ENCODE data around the gene SENP3. TPM values are rescaled to one million over a fixed set of nuclear protein-coding genes. Genes with fewer than 3 reads are reported as not detected.

SENP3 gene
- total RNA-seq, 1 donor from 2014 or later = 87.9 TPM

DNA sequence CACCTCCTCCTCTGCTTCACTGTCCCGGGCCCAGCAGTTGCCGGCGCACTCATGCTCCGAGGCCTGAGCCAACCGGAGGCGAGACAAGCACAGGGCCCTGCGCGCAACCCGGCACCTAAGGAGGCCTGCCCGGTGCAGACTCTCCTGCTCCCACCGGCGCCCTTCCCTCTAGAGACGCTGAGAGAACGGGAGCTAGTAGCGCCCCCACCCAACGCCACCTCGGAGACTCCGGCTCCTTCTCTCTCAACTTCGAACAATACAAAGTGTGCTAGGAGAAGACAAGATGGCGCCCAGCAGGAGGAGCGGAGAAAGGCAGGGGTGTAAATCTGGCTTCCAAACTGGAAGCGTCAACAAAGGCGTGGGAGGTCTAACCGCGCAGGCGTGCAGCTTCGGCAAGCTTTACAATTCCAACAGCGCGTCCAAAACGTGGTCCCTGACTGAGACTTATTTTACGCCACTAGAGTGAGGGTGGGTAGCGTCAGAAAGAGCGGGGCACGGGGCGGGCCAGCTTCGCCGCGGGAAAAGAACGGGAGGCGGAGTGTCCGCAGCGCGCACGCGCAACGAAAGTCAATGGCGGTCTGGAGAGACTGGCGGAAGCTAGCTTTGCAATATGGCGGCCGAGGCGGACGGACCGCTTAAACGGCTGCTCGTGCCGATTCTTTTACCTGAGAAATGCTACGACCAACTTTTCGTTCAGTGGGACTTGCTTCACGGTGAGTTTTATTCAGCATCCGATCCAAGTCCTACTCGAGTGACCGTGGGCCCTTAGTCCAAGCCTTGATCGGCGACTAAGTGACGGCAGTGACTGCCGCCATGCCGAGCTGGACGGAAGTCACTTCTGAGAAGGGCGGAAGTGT is 21.8 kb downstream of the SENP3 start, which contains the start of gene MPDU1:
Gene MPDU1 (plus strand): TSS at position 600 of the 857 bp plus-strand sequence. CDS start 11 bp downstream, at position 611.
- Mint-ChIP-seq H3K4me1 (peaks cover 38% of the 10 kb centered on the region), H3K27me3 (ENCODE audit: insufficient read depth, low read depth) (peaks cover 15% of the 10 kb centered on the region), H3K9me3 (no peaks in the 10 kb centered on the region), H3K36me3 (peaks cover 16% of the 10 kb centered on the region), H3K4me3 (peak within 1 kb of the TSS; percentile 100), H3K27ac (peak within 1 kb of the TSS; percentile 100)
- peaks cover 15% of the 10 kb centered on the region for H3K4me1 ChIP-seq
- no peak for TF ChIP-seq EZH2 (IDR thresholded peaks at IDR 0.05)
- DNase-seq (ENCODE audit: low spot score) = peak; percentile 98
- no peaks in the 10 kb centered on the region for H3K36me3 ChIP-seq
- peaks cover 34% of the 10 kb centered on the region for H3K79me2 ChIP-seq (ENCODE audit: low read depth)
- H3K27me3 ChIP-seq = no peaks in the 10 kb centered on the region
- H3K4me2 ChIP-seq = peak within 1 kb of the TSS; percentile 86
- H2AFZ ChIP-seq (replicated peaks) = peak within 1 kb of the TSS; percentile 91
- no peaks in the 10 kb centered on the region for H3K9me3 ChIP-seq (ENCODE audit: low read depth)
- peak within 1 kb of the TSS; percentile 93 for H3K27ac ChIP-seq
- H3F3A ChIP-seq (ENCODE audit: low read depth) = peaks cover 51% of the 10 kb centered on the region
- H4K20me1 ChIP-seq (ENCODE audit: low read depth) = peaks cover 8% of the 10 kb centered on the region
- peak within 1 kb of the TSS; percentile 57 for H3K4me3 ChIP-seq
- H3K9ac ChIP-seq = peak within 1 kb of the TSS; percentile 92

DNA sequence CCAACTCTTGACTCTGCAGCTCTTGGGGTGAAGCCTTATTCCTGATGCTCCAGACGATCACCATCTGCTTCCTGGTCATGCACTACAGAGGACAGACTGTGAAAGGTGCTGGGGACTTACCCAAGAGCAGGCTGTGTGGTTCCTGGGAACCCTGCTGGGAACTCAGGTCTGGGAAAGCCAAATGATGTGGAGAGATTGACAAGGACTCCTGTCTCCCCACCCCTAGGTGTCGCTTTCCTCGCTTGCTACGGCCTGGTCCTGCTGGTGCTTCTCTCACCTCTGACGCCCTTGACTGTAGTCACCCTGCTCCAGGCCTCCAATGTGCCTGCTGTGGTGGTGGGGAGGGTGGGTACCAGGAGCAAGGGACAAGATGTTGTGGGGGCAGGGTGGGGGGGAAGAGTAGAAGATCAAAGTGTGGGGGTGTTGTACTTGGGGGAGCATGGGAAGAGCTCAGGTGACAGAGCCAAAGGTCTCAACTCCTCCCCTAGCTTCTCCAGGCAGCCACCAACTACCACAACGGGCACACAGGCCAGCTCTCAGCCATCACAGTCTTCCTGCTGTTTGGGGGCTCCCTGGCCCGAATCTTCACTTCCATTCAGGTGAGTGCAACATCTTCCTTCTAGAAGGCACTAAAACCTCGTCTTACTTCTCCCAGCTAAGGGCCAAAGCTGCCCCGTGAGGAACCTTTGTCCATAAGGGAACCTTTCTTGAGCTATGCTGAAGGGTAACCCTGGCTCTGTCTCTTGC is 25.1 kb downstream of the SENP3 start:
- Mint-ChIP-seq H3K27me3 (ENCODE audit: insufficient read depth, low read depth) (peaks cover 17% of the 10 kb centered on the region), H3K4me1 (peaks cover 32% of the 10 kb centered on the region), H3K4me3 (no peak overlapping the region), H3K27ac (no peak overlapping the region), H3K9me3 (no peaks in the 10 kb centered on the region), H3K36me3 (peaks cover 20% of the 10 kb centered on the region)
- no peak overlapping the region for H3K27ac ChIP-seq
- DNase-seq (ENCODE audit: low spot score) = no peak
- H3K27me3 ChIP-seq = no peaks in the 10 kb centered on the region
- no peak overlapping the region for H3K4me3 ChIP-seq
- H3K36me3 ChIP-seq = no peaks in the 10 kb centered on the region
- peaks cover 5% of the 10 kb centered on the region for H4K20me1 ChIP-seq (ENCODE audit: low read depth)
- peaks cover 41% of the 10 kb centered on the region for H3K79me2 ChIP-seq (ENCODE audit: low read depth)
- H2AFZ ChIP-seq (replicated peaks) = no peak overlapping the region
- H3F3A ChIP-seq (ENCODE audit: low read depth) = peaks cover 53% of the 10 kb centered on the region
- H3K4me1 ChIP-seq = peaks cover 40% of the 10 kb centered on the region
- TF ChIP-seq, protein P1, sequence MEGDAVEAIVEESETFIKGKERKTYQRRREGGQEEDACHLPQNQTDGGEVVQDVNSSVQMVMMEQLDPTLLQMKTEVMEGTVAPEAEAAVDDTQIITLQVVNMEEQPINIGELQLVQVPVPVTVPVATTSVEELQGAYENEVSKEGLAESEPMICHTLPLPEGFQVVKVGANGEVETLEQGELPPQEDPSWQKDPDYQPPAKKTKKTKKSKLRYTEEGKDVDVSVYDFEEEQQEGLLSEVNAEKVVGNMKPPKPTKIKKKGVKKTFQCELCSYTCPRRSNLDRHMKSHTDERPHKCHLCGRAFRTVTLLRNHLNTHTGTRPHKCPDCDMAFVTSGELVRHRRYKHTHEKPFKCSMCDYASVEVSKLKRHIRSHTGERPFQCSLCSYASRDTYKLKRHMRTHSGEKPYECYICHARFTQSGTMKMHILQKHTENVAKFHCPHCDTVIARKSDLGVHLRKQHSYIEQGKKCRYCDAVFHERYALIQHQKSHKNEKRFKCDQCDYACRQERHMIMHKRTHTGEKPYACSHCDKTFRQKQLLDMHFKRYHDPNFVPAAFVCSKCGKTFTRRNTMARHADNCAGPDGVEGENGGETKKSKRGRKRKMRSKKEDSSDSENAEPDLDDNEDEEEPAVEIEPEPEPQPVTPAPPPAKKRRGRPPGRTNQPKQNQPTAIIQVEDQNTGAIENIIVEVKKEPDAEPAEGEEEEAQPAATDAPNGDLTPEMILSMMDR (IDR thresholded peaks at IDR 0.05) = peak; percentile 16
- TF ChIP-seq EZH2phosphoT487 (IDR thresholded peaks at IDR 0.05) = no peak
- no peak overlapping the region for H3K4me2 ChIP-seq
- H3K9ac ChIP-seq = no peak overlapping the region
- no peaks in the 10 kb centered on the region for H3K9me3 ChIP-seq (ENCODE audit: low read depth)

DNA sequence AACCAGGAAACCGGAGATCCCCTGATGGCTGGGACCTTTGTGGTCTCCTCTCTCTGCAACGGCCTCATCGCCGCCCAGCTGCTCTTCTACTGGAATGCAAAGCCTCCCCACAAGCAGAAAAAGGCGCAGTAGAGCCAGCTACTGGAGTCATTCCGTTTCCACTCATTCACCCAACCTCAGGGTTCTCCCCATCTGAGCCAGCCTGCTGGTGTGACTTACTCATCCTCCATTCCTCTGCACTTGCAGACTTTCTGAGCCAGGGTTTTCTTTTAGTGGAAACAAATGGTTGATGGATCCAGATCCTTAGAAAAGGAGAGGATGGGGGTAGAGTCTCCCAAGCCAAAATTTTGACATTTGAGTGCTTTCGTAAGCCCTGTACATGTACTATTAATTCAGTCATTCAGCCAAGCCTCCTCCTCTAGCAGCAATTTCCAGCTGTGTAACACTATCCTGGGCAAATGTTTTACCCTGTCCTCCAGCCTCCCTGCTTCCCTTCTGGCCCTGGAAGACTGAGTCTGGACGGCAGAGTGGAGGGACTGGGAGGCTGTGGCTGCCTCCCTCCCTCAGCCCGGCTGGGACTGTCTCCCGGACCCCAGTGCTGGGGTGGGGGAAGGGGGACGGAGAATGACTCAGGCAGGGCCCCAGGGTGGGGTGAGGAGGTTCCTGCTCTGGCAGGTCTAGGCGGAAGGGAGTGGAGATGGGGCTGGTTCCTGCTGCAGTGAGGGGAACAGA is 25.9 kb downstream of the SENP3 start:
- H3K36me3 ChIP-seq = no peaks in the 10 kb centered on the region
- Mint-ChIP-seq H3K36me3 (peaks cover 20% of the 10 kb centered on the region), H3K27me3 (ENCODE audit: insufficient read depth, low read depth) (peaks cover 17% of the 10 kb centered on the region), H3K4me3 (no peak overlapping the region), H3K4me1 (peaks cover 25% of the 10 kb centered on the region), H3K9me3 (no peaks in the 10 kb centered on the region), H3K27ac (no peak overlapping the region)
- H3K27ac ChIP-seq = no peak overlapping the region
- H3K4me2 ChIP-seq = no peak overlapping the region
- H3K4me3 ChIP-seq = no peak overlapping the region
- H3K9me3 ChIP-seq (ENCODE audit: low read depth) = no peaks in the 10 kb centered on the region
- peaks cover 44% of the 10 kb centered on the region for H3K4me1 ChIP-seq
- peaks cover 5% of the 10 kb centered on the region for H4K20me1 ChIP-seq (ENCODE audit: low read depth)
- no peaks in the 10 kb centered on the region for H3K27me3 ChIP-seq
- DNase-seq (ENCODE audit: low spot score) = no peak
- TF ChIP-seq, protein P1 (IDR thresholded peaks at IDR 0.05) = no peak
- no peak overlapping the region for H2AFZ ChIP-seq (replicated peaks)
- H3K79me2 ChIP-seq (ENCODE audit: low read depth) = peaks cover 35% of the 10 kb centered on the region
- H3K9ac ChIP-seq = no peak overlapping the region
- H3F3A ChIP-seq (ENCODE audit: low read depth) = peaks cover 54% of the 10 kb centered on the region

Measured in neural progenitor cell (in vitro differentiated cells).